ENCODE measurements around the gene ADCYAP1R1.

The ADCYAP1R1 gene

GRCh38 chr7:31043051-31043471 lies 9.0 kb upstream of the ADCYAP1R1 start:
- no peak for DNase-seq (ENCODE audit: low read depth)

GRCh38 chr7:31044529-31044928 lies 7.6 kb upstream of the ADCYAP1R1 start:
- DNase-seq (ENCODE audit: low read depth), result no peak

GRCh38 chr7:31046723-31047122 lies 5.4 kb upstream of the ADCYAP1R1 start:
- no peak for DNase-seq (ENCODE audit: low read depth)

GRCh38 chr7:31047313-31048146 lies 4.6 kb upstream of the ADCYAP1R1 start:
- DNase-seq (ENCODE audit: low read depth), result no peak

GRCh38 chr7:31049005-31049765 lies 2.9 kb upstream of the ADCYAP1R1 start:
- DNase-seq (ENCODE audit: low read depth), result no peak

- DNase-seq (ENCODE audit: low read depth), result no peak
These were observed 356 bp downstream of the ADCYAP1R1 start for GRCh38 chr7:31052487-31052840.

- no peak for DNase-seq (ENCODE audit: low read depth)
These were observed 913 bp downstream of the ADCYAP1R1 start for GRCh38 chr7:31052841-31053601.

- no peak for DNase-seq (ENCODE audit: low read depth)
These were observed 1.9 kb downstream of the ADCYAP1R1 start for GRCh38 chr7:31053986-31054385.

GRCh38 chr7:31054608-31055278 lies 2.6 kb downstream of the ADCYAP1R1 start:
- no peak for DNase-seq (ENCODE audit: low read depth)

- DNase-seq (ENCODE audit: low read depth), result no peak
These were observed 3.4 kb downstream of the ADCYAP1R1 start for GRCh38 chr7:31055471-31055870.

- no peak for DNase-seq (ENCODE audit: low read depth)
These were observed 4.8 kb downstream of the ADCYAP1R1 start for GRCh38 chr7:31056775-31057346.

GRCh38 chr7:31058122-31058521 lies 6.0 kb downstream of the ADCYAP1R1 start:
- no peak for DNase-seq (ENCODE audit: low read depth)

- no peak for DNase-seq (ENCODE audit: low read depth)
These were observed 6.6 kb downstream of the ADCYAP1R1 start for GRCh38 chr7:31058688-31059087.

GRCh38 chr7:31059551-31059950 lies 7.4 kb downstream of the ADCYAP1R1 start:
- no peak for DNase-seq (ENCODE audit: low read depth)

- no peak for DNase-seq (ENCODE audit: low read depth)
These were observed 9.1 kb downstream of the ADCYAP1R1 start for GRCh38 chr7:31061185-31061584.

GRCh38 chr7:31062746-31063435 lies 10.8 kb downstream of the ADCYAP1R1 start:
- DNase-seq (ENCODE audit: low read depth), result no peak

- no peak for DNase-seq (ENCODE audit: low read depth)
These were observed 13.0 kb downstream of the ADCYAP1R1 start for GRCh38 chr7:31065021-31065593.

- DNase-seq (ENCODE audit: low read depth), result no peak
These were observed 13.7 kb downstream of the ADCYAP1R1 start for GRCh38 chr7:31065840-31066239.

- DNase-seq (ENCODE audit: low read depth), result no peak
These were observed 14.5 kb downstream of the ADCYAP1R1 start for GRCh38 chr7:31066516-31067130.

- DNase-seq (ENCODE audit: low read depth), result no peak
These were observed 15.4 kb downstream of the ADCYAP1R1 start for GRCh38 chr7:31067491-31067890.

Measured in fibroblast of the conjunctiva (primary cell).